HL-60/S4 treated with retinoic acid at 250 ng/mL for 4 days and 3 days (cell line): ENCODE results near the gene SMARCB1.

ENCODE experiments used
- in situ Hi-C: fragments of 300-500 bp; cut with MboI; formaldehyde crosslinking; loops from 2 replicates; pipeline ENCODE4 v1.7.0; 2022; ENCODE audit warnings: low sequenced_read_pairs

The SMARCB1 gene

DNA sequence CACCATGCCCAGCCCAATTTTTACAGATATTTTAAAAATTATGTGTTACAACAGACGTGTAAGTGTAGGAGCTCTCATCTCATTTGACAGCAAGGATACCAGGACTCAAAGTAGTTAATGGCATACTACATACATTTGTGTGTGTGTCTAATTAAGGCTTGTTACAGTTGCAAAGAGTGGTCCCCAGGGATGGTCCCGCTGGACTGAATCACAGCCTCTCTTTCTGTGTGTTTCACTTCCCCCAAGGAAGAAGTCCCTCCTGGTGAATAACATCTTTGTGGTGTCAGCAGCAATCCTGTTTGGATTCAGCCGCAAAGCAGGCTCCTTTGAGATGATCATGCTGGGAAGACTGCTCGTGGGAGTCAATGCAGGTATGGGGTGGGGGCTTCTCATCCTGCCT lies 88.1 kb downstream of the SMARCB1 start:
- in situ Hi-C loops: no loop called here

GRCh38 chr22:23875801-23876200 lies 89.0 kb downstream of the SMARCB1 start:
- in situ Hi-C loops: no loop called here

DNA sequence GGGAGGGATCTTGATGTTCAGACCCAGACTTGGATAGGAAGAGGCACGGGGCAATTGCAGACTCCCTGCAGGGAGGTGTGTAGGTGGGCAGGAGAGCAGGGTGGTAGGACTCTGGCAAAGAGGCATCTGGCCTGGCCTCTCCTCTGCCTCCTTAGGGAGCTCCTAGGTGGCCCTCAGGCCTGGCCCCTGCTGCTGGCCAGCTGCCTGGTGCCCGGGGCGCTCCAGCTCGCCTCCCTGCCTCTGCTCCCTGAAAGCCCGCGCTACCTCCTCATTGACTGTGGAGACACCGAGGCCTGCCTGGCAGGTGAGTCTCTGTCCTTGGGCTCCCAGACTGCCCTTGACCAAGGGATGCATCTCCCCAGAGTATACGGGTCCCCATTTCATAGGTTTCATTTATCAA lies 90.8 kb downstream of the SMARCB1 start:
- in situ Hi-C loops: no loop called here

- in situ Hi-C loops: no loop called here
These were observed 91.5 kb downstream of the SMARCB1 start for GRCh38 chr22:23878219-23878618.

GRCh38 chr22:23882370-23882769 lies 95.6 kb downstream of the SMARCB1 start:
- in situ Hi-C loops: no loop called here

DNA sequence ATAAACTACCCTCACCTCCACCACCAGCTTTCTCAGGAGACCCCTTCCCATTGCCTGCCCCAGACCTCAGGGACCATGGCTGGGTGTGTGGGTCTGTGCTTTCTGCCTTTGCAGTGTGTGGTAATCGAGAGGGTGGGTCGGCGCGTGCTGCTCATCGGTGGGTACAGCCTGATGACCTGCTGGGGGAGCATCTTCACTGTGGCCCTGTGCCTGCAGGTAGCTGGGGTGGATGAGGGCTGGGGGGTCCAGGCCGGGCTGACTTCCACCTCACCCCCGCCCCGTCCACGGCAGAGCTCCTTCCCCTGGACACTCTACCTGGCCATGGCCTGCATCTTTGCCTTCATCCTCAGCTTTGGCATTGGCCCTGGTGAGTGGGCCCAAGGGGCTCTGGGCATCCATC lies 96.9 kb downstream of the SMARCB1 start:
- in situ Hi-C loops: no loop called here

- in situ Hi-C loops: no loop called here
These were observed 97.4 kb downstream of the SMARCB1 start for GRCh38 chr22:23884140-23884539.
